ENCODE results near the gene USP2. TPM values are rescaled to one million over a fixed set of nuclear protein-coding genes. Genes with fewer than 3 reads are reported as not detected.

USP2 gene
- total and polyA plus RNA-seq, 4 donors = 1.7 to 6.5 (median 3.5) TPM

- 88 to 90% methylated on average over 30 of the region's 30 CpGs for WGBS, 2 donors
- no peak for DNase-seq
- Histone ChIP-seq H3K4me1 (ENCODE audit: control insufficient read depth in 5 of 5, insufficient read depth in 5 of 5, low read length in 5 of 5) (peaks cover 0 to 59% (median 20%) of the 10 kb centered on the region in 5 donors), H3K27me3 (ENCODE audit: control insufficient read depth in 3 of 3, insufficient read depth in 3 of 3, low read length in 2 of 3) (no peaks in the 10 kb centered on the region), H3K27ac (ENCODE audit: low read depth in 1 of 2, low read length in 1 of 2) (no peak overlapping the region), H3K36me3 (ENCODE audit: control insufficient read depth in 4 of 4, insufficient read depth in 4 of 4, low read length in 4 of 4) (peaks cover 0 to 7% (median 3%) of the 10 kb centered on the region in 4 donors), H3K4me3 (no peak overlapping the region), H3K9ac (ENCODE audit: insufficient read depth in 1 of 2, low read length in 2 of 2) (no peak overlapping the region), H3K9me3 (ENCODE audit: control insufficient read depth in 4 of 4, insufficient read depth in 3 of 4, low read length in 3 of 4) (no peaks in the 10 kb centered on the region)
- no peak for TF ChIP-seq CTCF (IDR thresholded peaks at IDR 0.05; ENCODE audit: control extremely low read depth, extremely low read depth)
- ATAC-seq (ENCODE audit: insufficient read depth, low FRiP score) = no peak
These were observed 45.6 kb downstream of the USP2 start for GRCh38 chr11:119335655-119336543.

GRCh38 chr11:119335091-119335654, 46.3 kb downstream of the USP2 start:
- Histone ChIP-seq H3K36me3 (ENCODE audit: control insufficient read depth in 4 of 4, insufficient read depth in 4 of 4, low read length in 4 of 4) (peaks cover 0 to 7% (median 3%) of the 10 kb centered on the region in 4 donors), H3K9ac (ENCODE audit: insufficient read depth in 1 of 2, low read length in 2 of 2) (peak overlapping the region; percentile 47 to 89), H3K9me3 (ENCODE audit: control insufficient read depth in 4 of 4, insufficient read depth in 3 of 4, low read length in 3 of 4) (no peaks in the 10 kb centered on the region), H3K4me3 (no peak overlapping the region), H3K27ac (ENCODE audit: low read depth in 1 of 2, low read length in 1 of 2) (peak overlapping the region in 1 of 2 donors; percentile 82), H3K27me3 (ENCODE audit: control insufficient read depth in 3 of 3, insufficient read depth in 3 of 3, low read length in 2 of 3) (no peaks in the 10 kb centered on the region), H3K4me1 (ENCODE audit: control insufficient read depth in 5 of 5, insufficient read depth in 5 of 5, low read length in 5 of 5) (peaks cover 0 to 62% (median 20%) of the 10 kb centered on the region in 5 donors)
- TF ChIP-seq CTCF (IDR thresholded peaks at IDR 0.05; ENCODE audit: control extremely low read depth, extremely low read depth) = no peak
- WGBS, 2 donors = 72 to 77% methylated on average over 15 of the region's 15 CpGs
- ATAC-seq (ENCODE audit: insufficient read depth, low FRiP score) (no peak), DNase-seq (no peak)

GRCh38 chr11:119334174-119334930, 47.1 kb downstream of the USP2 start, which contains the start of gene RNF26:
Gene RNF26 (plus strand): TSS chr11:119334527. CDS start chr11:119335123, 596 bp downstream.
- TF ChIP-seq CTCF (IDR thresholded peaks at IDR 0.05; ENCODE audit: control extremely low read depth, extremely low read depth) = no peak
- peaks cover 0 to 65% (median 17%) of the 10 kb centered on the region in 5 donors for H3K4me1 ChIP-seq (ENCODE audit: control insufficient read depth in 5 of 5, insufficient read depth in 5 of 5, low read length in 5 of 5)
- no peaks in the 10 kb centered on the region for H3K27me3 ChIP-seq (ENCODE audit: control insufficient read depth in 3 of 3, insufficient read depth in 3 of 3, low read length in 2 of 3)
- H3K4me3 ChIP-seq = peak within 1 kb of the TSS; percentile 74
- no peaks in the 10 kb centered on the region for H3K9me3 ChIP-seq (ENCODE audit: control insufficient read depth in 4 of 4, insufficient read depth in 3 of 4, low read length in 3 of 4)
- peak; percentile 96 for ATAC-seq (ENCODE audit: insufficient read depth, low FRiP score)
- peak within 1 kb of the TSS; percentile 47 to 89 for H3K9ac ChIP-seq (ENCODE audit: insufficient read depth in 1 of 2, low read length in 2 of 2)
- DNase-seq = peak; percentile 98 to 100 (median 100)
- peaks cover 0 to 7% (median 3%) of the 10 kb centered on the region in 4 donors for H3K36me3 ChIP-seq (ENCODE audit: control insufficient read depth in 4 of 4, insufficient read depth in 4 of 4, low read length in 4 of 4)
- peak within 1 kb of the TSS; percentile 82 to 92 for H3K27ac ChIP-seq (ENCODE audit: low read depth in 1 of 2, low read length in 1 of 2)
- WGBS, 2 donors = 0 to 1% methylated on average over 42 to 54 of the region's 54 CpGs

All from lung (tissue), 12 donors.